Measurements from ENCODE around the gene FAM25G. TPM values are rescaled to one million over a fixed set of nuclear protein-coding genes. Genes with fewer than 3 reads are reported as not detected.

Gene FAM25G
- total and polyA plus RNA-seq, 9 donors = not detected

DNA sequence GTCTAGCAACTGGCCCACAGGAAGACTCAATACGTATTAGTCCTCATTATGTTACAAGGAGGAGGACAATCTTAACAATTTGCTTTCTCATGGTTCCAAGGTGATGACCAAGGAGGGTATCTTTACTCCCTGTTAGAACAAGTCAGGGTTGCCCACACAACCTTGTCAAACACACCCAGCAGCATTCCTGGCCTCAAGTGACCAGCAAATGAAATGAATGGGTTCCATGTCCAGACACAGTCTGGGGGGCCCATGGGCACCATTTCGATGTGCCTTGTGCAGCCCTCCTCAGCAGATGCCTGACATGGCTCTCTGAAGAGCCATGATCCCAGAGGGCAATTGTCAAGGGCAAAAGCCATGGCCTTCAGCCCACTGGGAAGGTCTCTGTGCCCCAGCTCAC is 48.4 kb downstream of the FAM25G start:
- Histone ChIP-seq H3K36me3 (no peaks in the 10 kb centered on the region), H3K4me1 (ENCODE audit: insufficient read depth) (no peaks in the 10 kb centered on the region), H3K9me3 (no peaks in the 10 kb centered on the region), H3K4me3 (no peak overlapping the region), H3K27ac (no peak overlapping the region), H3K27me3 (no peaks in the 10 kb centered on the region)
- TF ChIP-seq, protein P1, sequence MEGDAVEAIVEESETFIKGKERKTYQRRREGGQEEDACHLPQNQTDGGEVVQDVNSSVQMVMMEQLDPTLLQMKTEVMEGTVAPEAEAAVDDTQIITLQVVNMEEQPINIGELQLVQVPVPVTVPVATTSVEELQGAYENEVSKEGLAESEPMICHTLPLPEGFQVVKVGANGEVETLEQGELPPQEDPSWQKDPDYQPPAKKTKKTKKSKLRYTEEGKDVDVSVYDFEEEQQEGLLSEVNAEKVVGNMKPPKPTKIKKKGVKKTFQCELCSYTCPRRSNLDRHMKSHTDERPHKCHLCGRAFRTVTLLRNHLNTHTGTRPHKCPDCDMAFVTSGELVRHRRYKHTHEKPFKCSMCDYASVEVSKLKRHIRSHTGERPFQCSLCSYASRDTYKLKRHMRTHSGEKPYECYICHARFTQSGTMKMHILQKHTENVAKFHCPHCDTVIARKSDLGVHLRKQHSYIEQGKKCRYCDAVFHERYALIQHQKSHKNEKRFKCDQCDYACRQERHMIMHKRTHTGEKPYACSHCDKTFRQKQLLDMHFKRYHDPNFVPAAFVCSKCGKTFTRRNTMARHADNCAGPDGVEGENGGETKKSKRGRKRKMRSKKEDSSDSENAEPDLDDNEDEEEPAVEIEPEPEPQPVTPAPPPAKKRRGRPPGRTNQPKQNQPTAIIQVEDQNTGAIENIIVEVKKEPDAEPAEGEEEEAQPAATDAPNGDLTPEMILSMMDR (IDR thresholded peaks at IDR 0.05) = no peak
- TF ChIP-seq POLR2A (IDR thresholded peaks at IDR 0.05) (no peak), EP300 (IDR thresholded peaks at IDR 0.05) (no peak)
- intact Hi-C loops (cut with DNase I) = no loop called here
- WGBS, 3 donors = 81 to 91% (median 86%) methylated on average over 2 of the region's 2 CpGs
- no peak for DNase-seq

DNA sequence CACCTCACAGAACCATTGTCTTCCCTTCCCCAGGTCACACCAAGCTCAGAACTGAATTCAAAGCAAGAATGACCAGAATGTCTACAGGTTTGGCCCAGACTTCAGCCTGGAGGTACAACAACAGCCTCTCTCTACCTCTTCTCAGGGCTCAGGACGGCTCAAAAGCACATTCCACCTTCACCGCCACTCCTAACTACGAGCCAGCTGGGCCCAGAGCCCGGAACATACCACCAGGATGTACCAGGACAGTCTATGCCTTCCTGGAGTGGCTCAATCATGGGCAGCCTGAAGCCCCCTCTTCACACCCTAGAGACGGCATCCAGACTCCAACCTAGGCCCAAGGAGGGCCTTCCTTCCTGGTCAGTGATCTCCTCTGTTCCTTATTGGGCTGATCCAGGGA is 49.1 kb downstream of the FAM25G start:
- Histone ChIP-seq H3K27ac (no peak overlapping the region), H3K9me3 (no peaks in the 10 kb centered on the region), H3K36me3 (no peaks in the 10 kb centered on the region), H3K4me3 (no peak overlapping the region), H3K27me3 (no peaks in the 10 kb centered on the region), H3K4me1 (ENCODE audit: insufficient read depth) (no peaks in the 10 kb centered on the region)
- no peak for DNase-seq
- intact Hi-C loops (cut with DNase I) = no loop called here
- TF ChIP-seq, protein P1 (IDR thresholded peaks at IDR 0.05) = no peak
- TF ChIP-seq POLR2A (IDR thresholded peaks at IDR 0.05) (no peak), EP300 (IDR thresholded peaks at IDR 0.05) (no peak)
- WGBS, 3 donors = 80 to 87% (median 87%) methylated on average over 5 of the region's 5 CpGs

DNA sequence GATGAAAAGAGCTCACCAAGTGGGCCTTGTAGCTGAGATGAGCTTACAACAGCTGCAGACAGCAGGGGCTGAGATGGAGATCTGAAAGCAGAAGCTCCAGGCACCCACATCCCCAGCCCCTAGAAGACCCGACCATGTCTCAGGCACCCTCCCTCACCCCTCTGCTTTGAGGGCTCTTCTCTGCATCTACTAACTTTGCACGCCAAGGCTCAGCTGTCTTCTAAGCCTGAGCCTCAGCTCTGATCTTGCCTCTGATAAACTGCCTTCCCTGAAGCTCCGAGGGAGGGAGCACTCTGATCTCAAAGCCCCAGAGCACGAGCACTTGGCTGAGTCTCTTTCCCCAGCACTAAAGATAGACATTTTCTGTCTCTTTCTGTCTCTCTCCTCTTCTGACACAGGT is 49.6 kb downstream of the FAM25G start:
- H3K36me3 ChIP-seq = no peaks in the 10 kb centered on the region
- H3K27me3 ChIP-seq = no peaks in the 10 kb centered on the region
- no peak for TF ChIP-seq EP300 (IDR thresholded peaks at IDR 0.05)
- no peak for TF ChIP-seq POLR2A (IDR thresholded peaks at IDR 0.05)
- TF ChIP-seq, protein P1 (IDR thresholded peaks at IDR 0.05) = no peak
- 69 to 72% (median 71%) methylated on average over 4 of the region's 4 CpGs for WGBS, 3 donors
- no peak for DNase-seq
- H3K4me1 ChIP-seq (ENCODE audit: insufficient read depth) = no peaks in the 10 kb centered on the region
- no peak overlapping the region for H3K27ac ChIP-seq
- intact Hi-C loops (cut with DNase I) = no loop called here
- H3K9me3 ChIP-seq = no peaks in the 10 kb centered on the region
- no peak overlapping the region for H3K4me3 ChIP-seq

DNA sequence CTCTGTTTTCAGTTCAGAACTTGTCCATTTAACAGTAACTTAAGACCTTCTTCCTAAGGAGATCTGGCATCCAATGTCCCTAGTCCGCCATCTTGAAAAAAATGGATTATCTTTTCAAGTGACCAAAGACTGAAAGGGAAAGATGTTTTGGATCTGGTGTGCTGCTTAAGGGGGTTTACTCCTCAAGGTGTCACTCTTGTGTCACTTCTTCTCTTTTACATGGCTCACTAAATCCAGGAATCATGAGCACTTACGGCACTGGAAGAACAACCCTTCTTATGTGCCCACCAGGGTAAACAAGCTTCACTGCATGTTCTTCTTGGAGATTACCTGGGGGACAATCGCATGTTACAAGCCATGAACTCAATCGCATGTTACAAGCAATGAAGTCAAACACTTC is 51.3 kb downstream of the FAM25G start:
- Histone ChIP-seq H3K4me1 (ENCODE audit: insufficient read depth) (no peaks in the 10 kb centered on the region), H3K4me3 (no peak overlapping the region), H3K9me3 (no peaks in the 10 kb centered on the region), H3K27me3 (no peaks in the 10 kb centered on the region), H3K36me3 (no peaks in the 10 kb centered on the region), H3K27ac (no peak overlapping the region)
- DNase-seq = no peak
- intact Hi-C loops (cut with DNase I) = no loop called here
- WGBS, 3 donors = 88 to 94% (median 90%) methylated on average over 4 of the region's 4 CpGs
- TF ChIP-seq, protein P1 (IDR thresholded peaks at IDR 0.05) = no peak
- TF ChIP-seq POLR2A (IDR thresholded peaks at IDR 0.05) (no peak), EP300 (IDR thresholded peaks at IDR 0.05) (no peak)
